GM12872 (cell line): ENCODE measurements around the gene KLHL17.

ENCODE experiments used
- CTCF ChIP-seq: IDR thresholded peaks from 3 replicates; pipeline ENCODE4 v1.5.1; 2011; ENCODE audit warnings: low read depth, mild to moderate bottlenecking, low read length, moderate library complexity; ENCODE audit not compliant: insufficient read depth

KLHL17 gene

GRCh38 chr1:1014799-1015681 lies 54.7 kb downstream of the KLHL17 start:
- TF ChIP-seq CTCF = peak; percentile 60; the same call in 2 of the 3 replicates
